ENCODE results near the gene LYG1. TPM values are rescaled to one million over a fixed set of nuclear protein-coding genes. Genes with fewer than 3 reads are reported as not detected.

Gene LYG1
- total and polyA plus RNA-seq, 9 of the 15 experiments (the other 6 are each of a cell fraction or from before 2014, with no cell fraction given): 0.64 to 2.6 (median 1.2) TPM

GRCh38 chr2:99337113-99338028, 36.4 kb upstream of the LYG1 start, which contains the start of gene EIF5B (continued):
- TF ChIP-seq FOXA1 (IDR thresholded peaks at IDR 0.05; ENCODE audit: borderline replicate concordance): no peak
- TF ChIP-seq GATAD2B (IDR thresholded peaks at IDR 0.05; ENCODE audit: borderline replicate concordance): peak; percentile 52; the same call in 1 of the 2 replicates
- TF ChIP-seq SMARCA4 (IDR thresholded peaks at IDR 0.05): no peak
- TF ChIP-seq ZC3H8 (IDR thresholded peaks at IDR 0.05): no peak; the same call in 1 of the 2 replicates
- no peak for TF ChIP-seq ZC3H11A (IDR thresholded peaks at IDR 0.05; ENCODE audit: low read depth, low read length)
- TF ChIP-seq HDAC3 (IDR thresholded peaks at IDR 0.05; ENCODE audit: borderline replicate concordance, partially characterized antibody): no peak
- TF ChIP-seq NR2C1 (IDR thresholded peaks at IDR 0.05): no peak
- peak; percentile 36; the same call in 1 of the 2 replicates for TF ChIP-seq NR2C1 (tag; IDR thresholded peaks at IDR 0.05)
- TF ChIP-seq E2F6 (IDR thresholded peaks at IDR 0.05; ENCODE audit: borderline replicate concordance in 1 of 2, extremely low read depth in 1 of 2, insufficient read depth in 1 of 2, insufficient read length in 1 of 2, low read depth in 1 of 2, low read length in 1 of 2, poor library complexity in 1 of 2, severe bottlenecking in 1 of 2): peak; percentile 80 to 86
- peak; percentile 70; the same call in 1 of the 2 replicates for TF ChIP-seq MTA3 (IDR thresholded peaks at IDR 0.05; ENCODE audit: borderline replicate concordance)
- TF ChIP-seq, protein P1, sequence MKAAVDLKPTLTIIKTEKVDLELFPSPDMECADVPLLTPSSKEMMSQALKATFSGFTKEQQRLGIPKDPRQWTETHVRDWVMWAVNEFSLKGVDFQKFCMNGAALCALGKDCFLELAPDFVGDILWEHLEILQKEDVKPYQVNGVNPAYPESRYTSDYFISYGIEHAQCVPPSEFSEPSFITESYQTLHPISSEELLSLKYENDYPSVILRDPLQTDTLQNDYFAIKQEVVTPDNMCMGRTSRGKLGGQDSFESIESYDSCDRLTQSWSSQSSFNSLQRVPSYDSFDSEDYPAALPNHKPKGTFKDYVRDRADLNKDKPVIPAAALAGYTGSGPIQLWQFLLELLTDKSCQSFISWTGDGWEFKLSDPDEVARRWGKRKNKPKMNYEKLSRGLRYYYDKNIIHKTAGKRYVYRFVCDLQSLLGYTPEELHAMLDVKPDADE (conservative IDR thresholded peaks at IDR 0.05; ENCODE audit: control insufficient read depth, low read depth, low read length): peak; percentile 38; the same call in 1 of the 2 replicates
- TF ChIP-seq, protein P2, sequence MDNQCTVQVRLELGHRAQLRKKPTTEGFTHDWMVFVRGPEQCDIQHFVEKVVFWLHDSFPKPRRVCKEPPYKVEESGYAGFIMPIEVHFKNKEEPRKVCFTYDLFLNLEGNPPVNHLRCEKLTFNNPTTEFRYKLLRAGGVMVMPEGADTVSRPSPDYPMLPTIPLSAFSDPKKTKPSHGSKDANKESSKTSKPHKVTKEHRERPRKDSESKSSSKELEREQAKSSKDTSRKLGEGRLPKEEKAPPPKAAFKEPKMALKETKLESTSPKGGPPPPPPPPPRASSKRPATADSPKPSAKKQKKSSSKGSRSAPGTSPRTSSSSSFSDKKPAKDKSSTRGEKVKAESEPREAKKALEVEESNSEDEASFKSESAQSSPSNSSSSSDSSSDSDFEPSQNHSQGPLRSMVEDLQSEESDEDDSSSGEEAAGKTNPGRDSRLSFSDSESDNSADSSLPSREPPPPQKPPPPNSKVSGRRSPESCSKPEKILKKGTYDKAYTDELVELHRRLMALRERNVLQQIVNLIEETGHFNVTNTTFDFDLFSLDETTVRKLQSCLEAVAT (IDR thresholded peaks at IDR 0.05): no peak; a peak in 1 of 4 replicates
- TF ChIP-seq, protein P3, sequence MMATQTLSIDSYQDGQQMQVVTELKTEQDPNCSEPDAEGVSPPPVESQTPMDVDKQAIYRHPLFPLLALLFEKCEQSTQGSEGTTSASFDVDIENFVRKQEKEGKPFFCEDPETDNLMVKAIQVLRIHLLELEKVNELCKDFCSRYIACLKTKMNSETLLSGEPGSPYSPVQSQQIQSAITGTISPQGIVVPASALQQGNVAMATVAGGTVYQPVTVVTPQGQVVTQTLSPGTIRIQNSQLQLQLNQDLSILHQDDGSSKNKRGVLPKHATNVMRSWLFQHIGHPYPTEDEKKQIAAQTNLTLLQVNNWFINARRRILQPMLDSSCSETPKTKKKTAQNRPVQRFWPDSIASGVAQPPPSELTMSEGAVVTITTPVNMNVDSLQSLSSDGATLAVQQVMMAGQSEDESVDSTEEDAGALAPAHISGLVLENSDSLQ (IDR thresholded peaks at IDR 0.05): peak; percentile 64
- peak; percentile 70; the same call in 1 of the 2 replicates for TF ChIP-seq ZNF583 (CRISPR knock-in tag; IDR thresholded peaks at IDR 0.05)
- peak; percentile 41; the same call in 1 of the 2 replicates for TF ChIP-seq USF1 (CRISPR knock-in tag; IDR thresholded peaks at IDR 0.05)
- TF ChIP-seq HBP1 (CRISPR knock-in tag; IDR thresholded peaks at IDR 0.05): no peak
- TF ChIP-seq BMI1 (IDR thresholded peaks at IDR 0.05; ENCODE audit: low read length): no peak
- peak; percentile 83 for TF ChIP-seq ZFX (CRISPR knock-in tag; IDR thresholded peaks at IDR 0.05)
- no peak for TF ChIP-seq RFX5 (IDR thresholded peaks at IDR 0.05; ENCODE audit: low read depth, low read length)
- no peak for TF ChIP-seq LEF1 (IDR thresholded peaks at IDR 0.05)
